ENCODE measurements around the gene CLDN9.

- TF ChIP-seq CTCF (IDR thresholded peaks at IDR 0.05) (no peak), ZFX (IDR thresholded peaks at IDR 0.05; ENCODE audit: borderline replicate concordance) (no peak)
Measured at GRCh38 chr16:2999929-3000328, 12.8 kb upstream of the CLDN9 start.
